Measurements from ENCODE around the gene ACOX2.

The ACOX2 gene

GRCh38 chr3:58463181-58463941 is 73.6 kb downstream of the ACOX2 start:
- Histone ChIP-seq H3K9me2 (replicated peaks; ENCODE audit: low read depth, low read length) (no peaks in the 10 kb centered on the region), H3K79me2 (ENCODE audit: insufficient read depth, low read length) (no peaks in the 10 kb centered on the region), H3K4me1 (ENCODE audit: insufficient read depth, low read length, poor library complexity, severe bottlenecking) (no peaks in the 10 kb centered on the region), H3K27me3 (ENCODE audit: insufficient read depth, low read length, poor library complexity, severe bottlenecking) (no peaks in the 10 kb centered on the region), H3K9me3 (ENCODE audit: insufficient read depth, low read depth, low read length) (no peaks in the 10 kb centered on the region), H3K4me2 (ENCODE audit: low read depth, low read length, poor library complexity, severe bottlenecking) (peak overlapping the region; percentile 49), H3K4me3 (ENCODE audit: low read length, poor library complexity, severe bottlenecking) (peak overlapping the region; percentile 46), H3K9ac (ENCODE audit: low read depth, low read length, poor library complexity, severe bottlenecking) (no peak overlapping the region), H3F3A (ENCODE audit: low read depth) (no peaks in the 10 kb centered on the region), H4K20me1 (ENCODE audit: insufficient read depth, low read length, poor library complexity, severe bottlenecking) (no peaks in the 10 kb centered on the region), H2AFZ (ENCODE audit: low read length) (peak overlapping the region; percentile 83), H3K36me3 (ENCODE audit: insufficient read depth, low read length) (no peaks in the 10 kb centered on the region)
- TF ChIP-seq CTCF (conservative IDR thresholded peaks at IDR 0.05; ENCODE audit: low read length) (peak; percentile 99), EZH2phosphoT487 (IDR thresholded peaks at IDR 0.05; ENCODE audit: borderline replicate concordance) (no peak)

- Histone ChIP-seq H3K4me2 (ENCODE audit: low read depth, low read length, poor library complexity, severe bottlenecking) (no peak overlapping the region), H3K36me3 (ENCODE audit: insufficient read depth, low read length) (no peaks in the 10 kb centered on the region), H3K9ac (ENCODE audit: low read depth, low read length, poor library complexity, severe bottlenecking) (no peak overlapping the region), H3F3A (ENCODE audit: low read depth) (no peaks in the 10 kb centered on the region), H2AFZ (ENCODE audit: low read length) (no peak overlapping the region), H3K79me2 (ENCODE audit: insufficient read depth, low read length) (no peaks in the 10 kb centered on the region), H4K20me1 (ENCODE audit: insufficient read depth, low read length, poor library complexity, severe bottlenecking) (no peaks in the 10 kb centered on the region), H3K9me2 (replicated peaks; ENCODE audit: low read depth, low read length) (no peaks in the 10 kb centered on the region), H3K4me1 (ENCODE audit: insufficient read depth, low read length, poor library complexity, severe bottlenecking) (no peaks in the 10 kb centered on the region), H3K9me3 (ENCODE audit: insufficient read depth, low read depth, low read length) (no peaks in the 10 kb centered on the region), H3K4me3 (ENCODE audit: low read length, poor library complexity, severe bottlenecking) (no peak overlapping the region), H3K27me3 (ENCODE audit: insufficient read depth, low read length, poor library complexity, severe bottlenecking) (no peaks in the 10 kb centered on the region)
- TF ChIP-seq EZH2phosphoT487 (IDR thresholded peaks at IDR 0.05; ENCODE audit: borderline replicate concordance) (no peak), CTCF (conservative IDR thresholded peaks at IDR 0.05; ENCODE audit: low read length) (no peak)
Observed at GRCh38 chr3:58462829-58463180, 74.2 kb downstream of the ACOX2 start.

DNA sequence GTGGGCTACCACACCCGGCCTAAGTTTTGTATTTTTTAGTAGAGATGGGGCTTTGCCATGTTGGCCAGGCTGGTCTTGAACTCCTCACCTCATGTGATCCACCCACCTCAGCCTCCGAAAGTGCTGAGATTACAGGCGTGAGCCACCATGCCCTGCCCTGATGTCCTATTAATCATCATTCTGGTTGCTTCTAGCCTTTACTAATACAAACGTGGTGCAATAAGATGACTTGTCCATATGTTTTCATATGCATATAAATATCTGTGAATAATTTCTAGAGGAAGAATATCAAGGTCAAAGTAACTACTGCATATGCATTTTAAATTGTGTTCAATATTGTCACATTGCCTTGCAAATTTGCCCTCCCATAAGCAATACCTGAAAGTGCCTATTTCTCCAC is 77.8 kb downstream of the ACOX2 start:
- no peak overlapping the region for H3K4me2 ChIP-seq (ENCODE audit: low read depth, low read length, poor library complexity, severe bottlenecking)
- H3K27me3 ChIP-seq (ENCODE audit: insufficient read depth, low read length, poor library complexity, severe bottlenecking), result no peaks in the 10 kb centered on the region
- TF ChIP-seq EZH2phosphoT487 (IDR thresholded peaks at IDR 0.05; ENCODE audit: borderline replicate concordance), result no peak
- TF ChIP-seq CTCF (conservative IDR thresholded peaks at IDR 0.05; ENCODE audit: low read length), result no peak
- no peaks in the 10 kb centered on the region for H3K4me1 ChIP-seq (ENCODE audit: insufficient read depth, low read length, poor library complexity, severe bottlenecking)
- no peaks in the 10 kb centered on the region for H3K9me2 ChIP-seq (replicated peaks; ENCODE audit: low read depth, low read length)
- H2AFZ ChIP-seq (ENCODE audit: low read length), result no peak overlapping the region
- H4K20me1 ChIP-seq (ENCODE audit: insufficient read depth, low read length, poor library complexity, severe bottlenecking), result no peaks in the 10 kb centered on the region
- no peaks in the 10 kb centered on the region for H3K79me2 ChIP-seq (ENCODE audit: insufficient read depth, low read length)
- no peak overlapping the region for H3K9ac ChIP-seq (ENCODE audit: low read depth, low read length, poor library complexity, severe bottlenecking)
- no peak overlapping the region for H3K4me3 ChIP-seq (ENCODE audit: low read length, poor library complexity, severe bottlenecking)
- no peaks in the 10 kb centered on the region for H3F3A ChIP-seq (ENCODE audit: low read depth)
- no peaks in the 10 kb centered on the region for H3K36me3 ChIP-seq (ENCODE audit: insufficient read depth, low read length)
- H3K9me3 ChIP-seq (ENCODE audit: insufficient read depth, low read depth, low read length), result no peaks in the 10 kb centered on the region
